HUDEP-2 (cell line): Measurements from ENCODE around the gene MGAT4D.
"Not testable (repeated sequence)": the region's sequence is repeated elsewhere in the genome, so short reads cannot be mapped to it uniquely, and the experiment has no call there.

Experiments used
- DNase-seq, 76 experiments: peaks; one replicate each; lab custom pipeline; 2025; ENCODE audit not compliant: unreplicated experiment in 76 of 76; lab: John Stamatoyannopoulos, UW

Gene MGAT4D

GRCh38 chr4:140444347-140444746, 53.7 kb downstream of the MGAT4D start:
- DNase-seq, result not testable (repeated sequence)

GRCh38 chr4:140439644-140440142, 58.4 kb downstream of the MGAT4D start:
- no peak for DNase-seq

DNA sequence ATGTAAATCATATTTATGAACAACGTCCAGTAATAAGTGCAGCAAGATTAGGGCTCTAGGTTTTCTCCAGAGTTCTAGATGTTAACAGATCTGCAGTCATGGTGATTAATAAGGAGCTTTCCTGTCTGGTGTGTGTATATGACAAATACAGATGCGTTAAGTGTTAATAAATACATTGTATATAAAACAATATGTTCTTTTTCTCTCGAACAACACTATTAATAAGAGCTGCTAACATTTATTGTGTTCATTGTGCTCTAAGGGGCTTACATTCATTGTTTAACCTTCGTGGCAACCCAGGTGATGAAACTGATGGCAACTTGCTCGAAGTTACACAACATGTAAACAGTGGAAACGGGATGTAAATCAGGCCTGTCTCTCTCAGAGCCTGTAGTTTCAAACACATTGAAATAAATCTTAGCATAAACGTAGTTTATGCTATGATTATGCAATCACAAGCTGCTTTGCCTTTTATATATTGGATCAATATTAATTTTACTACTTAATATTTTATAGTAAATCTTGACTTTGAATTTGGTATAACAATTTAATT, 70.1 kb downstream of the MGAT4D start:
- no peak for DNase-seq

GRCh38 chr4:140427106-140427918, 70.8 kb downstream of the MGAT4D start, which contains the start of gene CLGN:
TSS of gene CLGN (minus strand) at chr4:140427648. CDS start at chr4:140413078, 14,570 bp downstream.
- DNase-seq, result peak in 62 of 76 experiments; percentile 2 to 71 (median 36)

DNA sequence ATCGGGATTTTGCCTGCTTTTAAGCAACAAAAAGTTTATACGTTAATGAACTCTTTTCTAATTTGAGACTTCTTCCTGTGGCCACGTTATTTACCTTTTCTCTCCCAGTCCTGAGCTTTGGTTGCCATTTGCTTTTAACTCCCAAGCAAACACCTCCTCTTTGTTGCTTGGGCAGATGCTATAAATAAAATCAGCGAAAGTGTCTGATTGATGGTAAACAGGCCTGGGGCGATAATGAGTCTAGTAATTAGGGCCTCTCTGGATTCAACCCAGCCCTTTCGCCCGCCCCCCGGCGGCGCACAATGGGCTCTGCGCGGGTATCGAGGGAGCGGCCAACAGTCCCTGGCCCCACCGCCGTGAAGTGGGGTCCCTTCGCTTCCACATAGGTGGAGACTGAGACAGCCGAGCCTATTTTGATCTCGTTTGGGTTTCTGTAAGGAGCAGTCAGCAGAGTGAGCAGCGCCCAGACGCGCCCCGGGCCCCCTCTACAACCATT, 71.4 kb downstream of the MGAT4D start:
- peak in 9 of 76 experiments; percentile 0 to 24 (median 2) for DNase-seq

DNA sequence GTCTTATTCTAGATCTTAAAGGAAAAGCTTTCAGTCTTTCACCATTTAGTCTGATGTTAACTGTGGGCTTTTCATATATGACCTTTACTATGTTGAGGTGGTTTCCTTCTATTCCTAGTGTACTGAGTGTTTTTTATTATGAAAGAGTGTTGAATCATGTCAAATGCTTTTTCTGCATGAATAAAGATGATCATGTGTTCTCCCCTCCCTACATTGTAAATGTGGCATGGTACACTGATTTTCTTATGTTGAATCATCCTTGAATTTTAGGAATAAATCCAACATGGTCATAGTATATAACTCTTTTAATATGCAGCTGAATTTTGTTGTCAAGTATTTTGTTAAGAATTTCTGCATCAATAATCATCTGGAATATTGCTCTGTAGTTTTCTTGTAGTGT, 75.0 kb downstream of the MGAT4D start:
- no peak for DNase-seq

DNA sequence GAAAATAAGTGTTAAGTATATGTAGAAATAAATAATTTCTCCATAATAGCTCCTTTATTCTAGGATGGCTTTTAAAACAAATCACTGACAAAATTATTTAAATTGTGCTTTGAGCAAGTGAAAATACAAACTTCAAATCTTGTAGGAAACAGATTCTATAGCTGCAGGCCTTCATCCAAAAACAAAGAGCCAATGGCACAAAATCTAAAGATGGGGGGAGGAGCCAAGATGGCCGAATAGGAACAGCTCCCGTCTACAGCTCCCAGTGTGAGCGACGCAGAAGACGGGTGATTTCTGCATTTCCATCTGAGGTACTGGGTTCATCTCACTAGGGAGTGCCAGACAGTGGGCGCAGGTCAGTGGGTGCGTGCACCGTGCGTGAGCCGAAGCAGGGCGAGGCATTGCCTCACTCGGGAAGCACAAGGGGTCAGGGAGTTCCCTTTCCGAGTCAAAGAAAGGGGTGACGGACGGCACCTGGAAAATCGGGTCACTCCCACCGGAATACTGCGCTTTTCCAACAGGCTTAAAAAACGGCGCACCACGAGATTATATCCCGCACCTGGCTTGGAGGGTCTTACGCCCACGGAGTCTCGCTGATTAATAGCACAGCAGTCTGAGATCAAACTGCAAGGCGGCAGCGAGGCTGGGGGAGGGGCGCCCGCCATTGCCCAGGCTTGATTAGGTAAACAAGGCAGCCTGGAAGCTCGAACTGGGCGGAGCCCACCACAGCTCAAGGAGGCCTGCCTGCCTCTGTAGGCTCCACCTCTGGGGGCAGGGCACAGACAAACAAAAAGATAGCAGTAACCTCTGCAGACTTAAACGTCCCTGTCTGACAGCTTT, 84.7 kb downstream of the MGAT4D start:
- DNase-seq, result not testable (repeated sequence)

- DNase-seq, result no peak
Measured at GRCh38 chr4:140408974-140409373, 89.1 kb downstream of the MGAT4D start.

- DNase-seq, result no peak
Measured at GRCh38 chr4:140406292-140406691, 91.8 kb downstream of the MGAT4D start.

DNA sequence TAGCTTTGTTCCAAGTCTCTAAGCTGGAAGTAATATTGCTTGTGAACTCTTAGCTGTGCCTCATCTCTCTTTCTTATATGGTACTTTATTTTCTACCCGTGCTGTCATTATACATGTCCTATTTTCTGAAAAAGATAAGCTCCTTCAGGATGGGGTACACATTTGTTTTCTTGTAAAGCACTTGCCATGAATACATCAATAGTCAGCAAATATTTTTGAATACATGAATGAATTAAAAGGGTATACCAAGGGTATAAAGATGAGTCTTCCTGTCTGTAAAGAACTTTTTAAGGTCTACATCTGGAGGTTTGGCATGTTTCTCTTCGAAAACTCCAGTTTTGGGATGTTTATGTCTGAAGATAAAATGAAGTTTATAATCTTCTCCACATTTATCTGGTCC, 98.0 kb downstream of the MGAT4D start:
- DNase-seq, result no peak

DNA sequence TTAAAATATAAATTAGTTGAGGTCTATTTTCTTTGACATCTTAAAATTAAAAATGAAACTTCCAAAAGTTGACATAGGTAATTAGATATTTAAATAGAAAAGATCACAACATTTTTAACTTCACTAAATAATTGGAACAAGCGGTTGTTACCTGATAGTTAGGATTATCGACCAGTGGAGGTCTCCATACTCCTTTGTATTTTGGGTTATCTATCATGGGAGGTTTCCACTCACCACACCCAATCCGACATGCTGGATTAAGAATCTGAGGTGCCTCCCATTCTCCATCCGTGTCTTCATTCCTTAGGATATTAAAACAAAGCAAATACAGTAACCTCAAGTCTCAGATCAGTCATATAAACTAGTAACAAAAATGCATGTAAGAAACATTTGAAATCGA, 102.4 kb downstream of the MGAT4D start:
- DNase-seq, result no peak
